Measurements from ENCODE around the gene VTI1A. TPM values are rescaled to one million over a fixed set of nuclear protein-coding genes. Genes with fewer than 3 reads are reported as not detected.

Gene VTI1A
- total RNA-seq, 3 donors from 2014 or later: 36.2 to 55.9 (median 44.4) TPM

- ATAC-seq (no peak), DNase-seq (no peak)
- H3K4me3 ChIP-seq: no peak overlapping the region
- H3K4me1 ChIP-seq (ENCODE audit: low read depth): no peaks in the 10 kb centered on the region
- intact Hi-C loops (cut with DNase I, micrococcal nuclease): no loop called here
- no peaks in the 10 kb centered on the region for H3K36me3 ChIP-seq (ENCODE audit: low read depth)
- H3K9me3 ChIP-seq: no peaks in the 10 kb centered on the region
- TF ChIP-seq CTCF (IDR thresholded peaks at IDR 0.05): no peak
Measured at GRCh38 chr10:112680586-112680985, 233.6 kb downstream of the VTI1A start.

- ATAC-seq (peak; percentile 25), DNase-seq (no peak)
- no peak for TF ChIP-seq CTCF (IDR thresholded peaks at IDR 0.05)
Measured at GRCh38 chr10:112687647-112688046, 240.6 kb downstream of the VTI1A start.

GRCh38 chr10:112689327-112690072, 242.5 kb downstream of the VTI1A start:
- ATAC-seq: peak; percentile 20
- H3K36me3 ChIP-seq (ENCODE audit: low read depth): no peaks in the 10 kb centered on the region
- H3K4me1 ChIP-seq (ENCODE audit: low read depth): no peaks in the 10 kb centered on the region
- TF ChIP-seq CTCF (IDR thresholded peaks at IDR 0.05): no peak
- no peaks in the 10 kb centered on the region for H3K9me3 ChIP-seq
- peak in 2 of 3 donors; percentile 43 to 47 for DNase-seq
- intact Hi-C loops (cut with DNase I, micrococcal nuclease): no loop called here
- H3K4me3 ChIP-seq: no peak overlapping the region

More at GRCh38 chr10:112687647-112688046, 240.6 kb downstream of the VTI1A start:
- Histone ChIP-seq H3K9me3 (no peaks in the 10 kb centered on the region), H3K36me3 (ENCODE audit: low read depth) (no peaks in the 10 kb centered on the region), H3K4me1 (ENCODE audit: low read depth) (no peaks in the 10 kb centered on the region), H3K4me3 (no peak overlapping the region)
- intact Hi-C loops (cut with DNase I, micrococcal nuclease): no loop called here

GRCh38 chr10:112695539-112695938, 248.5 kb downstream of the VTI1A start:
- DNase-seq (peak; percentile 45 to 62 (median 62)), ATAC-seq (peak; percentile 99)
- no peak for TF ChIP-seq CTCF (IDR thresholded peaks at IDR 0.05)
- H3K4me1 ChIP-seq (ENCODE audit: low read depth): no peaks in the 10 kb centered on the region
- H3K4me3 ChIP-seq: no peak overlapping the region
- no peaks in the 10 kb centered on the region for H3K9me3 ChIP-seq
- intact Hi-C loops (cut with DNase I, micrococcal nuclease): no loop called here
- H3K36me3 ChIP-seq (ENCODE audit: low read depth): no peaks in the 10 kb centered on the region

- H3K4me1 ChIP-seq (ENCODE audit: low read depth): no peaks in the 10 kb centered on the region
- no peak for ATAC-seq
- intact Hi-C loops (cut with DNase I, micrococcal nuclease): no loop called here
Measured at GRCh38 chr10:112696592-112696991, 249.6 kb downstream of the VTI1A start.

More at GRCh38 chr10:112696592-112696991, 249.6 kb downstream of the VTI1A start:
- Histone ChIP-seq H3K9me3 (no peaks in the 10 kb centered on the region), H3K4me3 (no peak overlapping the region), H3K36me3 (ENCODE audit: low read depth) (no peaks in the 10 kb centered on the region)
- DNase-seq: no peak
- no peak for TF ChIP-seq CTCF (IDR thresholded peaks at IDR 0.05)
